GM21723 (cell line): ENCODE results near the gene CCDC85A.

Source experiments
- ATAC-seq: cut with Tn5 transposase; IDR thresholded peaks from one replicate; pipeline ENCODE4 v1.9.1; 2021; ENCODE audit warnings: mild to moderate bottlenecking, moderate library complexity; ENCODE audit not compliant: unreplicated experiment

CCDC85A gene

DNA sequence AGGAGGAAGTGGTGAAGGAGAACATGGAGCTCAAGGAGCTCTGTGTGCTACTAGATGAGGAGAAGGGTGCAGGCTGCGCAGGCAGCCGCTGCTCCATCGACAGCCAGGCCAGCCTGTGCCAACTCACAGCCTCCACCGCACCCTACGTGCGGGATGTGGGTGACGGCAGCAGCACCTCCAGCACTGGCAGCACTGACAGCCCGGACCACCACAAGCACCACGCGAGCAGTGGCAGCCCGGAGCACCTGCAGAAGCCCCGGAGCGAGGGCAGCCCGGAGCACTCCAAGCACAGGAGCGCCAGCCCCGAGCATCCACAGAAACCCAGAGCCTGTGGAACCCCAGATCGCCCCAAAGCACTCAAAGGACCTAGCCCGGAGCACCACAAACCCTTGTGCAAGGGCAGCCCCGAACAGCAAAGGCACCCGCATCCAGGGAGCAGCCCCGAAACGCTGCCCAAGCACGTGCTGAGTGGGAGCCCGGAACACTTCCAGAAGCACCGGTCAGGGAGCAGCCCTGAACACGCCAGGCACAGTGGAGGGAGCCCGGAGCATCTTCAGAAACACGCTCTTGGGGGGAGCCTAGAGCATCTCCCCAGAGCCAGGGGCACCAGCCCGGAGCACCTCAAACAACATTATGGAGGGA lies 9.0 kb downstream of the CCDC85A start:
- no peak for ATAC-seq

DNA sequence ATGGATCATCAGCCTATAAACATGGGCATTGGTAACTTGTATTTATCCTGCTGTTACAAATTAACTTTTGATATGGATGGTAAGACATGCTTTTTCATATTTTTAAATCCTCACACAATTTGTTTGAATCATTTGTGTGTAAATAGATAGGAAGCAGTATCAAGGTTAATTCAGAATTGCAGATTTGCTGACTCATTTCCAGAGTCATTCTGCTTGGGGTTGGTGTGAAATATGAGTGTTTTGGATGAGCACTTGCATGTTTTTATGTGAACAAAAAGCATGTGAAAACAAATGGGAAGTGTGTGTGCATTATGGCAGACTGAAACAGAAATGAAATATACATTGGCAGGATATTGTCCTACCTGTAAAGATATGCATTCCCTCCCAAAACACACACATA lies 11.8 kb downstream of the CCDC85A start:
- ATAC-seq = no peak

DNA sequence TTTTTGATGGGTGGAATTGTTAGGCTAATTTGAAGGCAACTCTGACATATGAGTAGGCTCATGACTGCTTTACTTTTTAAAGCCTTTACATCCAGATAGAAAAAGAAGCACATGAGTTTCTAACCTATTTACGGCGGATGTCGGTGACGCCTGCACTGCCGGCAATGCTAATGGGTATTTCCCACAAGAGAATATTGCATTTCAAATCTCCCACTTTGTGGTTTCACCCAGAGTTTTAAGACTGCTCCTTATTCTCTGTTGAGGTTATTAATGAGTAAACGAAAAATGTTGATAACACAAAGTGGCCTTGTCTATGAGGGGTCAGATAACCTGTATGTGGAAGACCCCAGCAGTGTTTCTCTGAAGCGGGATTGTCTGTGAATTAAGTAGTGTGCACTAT lies 14.0 kb downstream of the CCDC85A start:
- ATAC-seq = no peak

DNA sequence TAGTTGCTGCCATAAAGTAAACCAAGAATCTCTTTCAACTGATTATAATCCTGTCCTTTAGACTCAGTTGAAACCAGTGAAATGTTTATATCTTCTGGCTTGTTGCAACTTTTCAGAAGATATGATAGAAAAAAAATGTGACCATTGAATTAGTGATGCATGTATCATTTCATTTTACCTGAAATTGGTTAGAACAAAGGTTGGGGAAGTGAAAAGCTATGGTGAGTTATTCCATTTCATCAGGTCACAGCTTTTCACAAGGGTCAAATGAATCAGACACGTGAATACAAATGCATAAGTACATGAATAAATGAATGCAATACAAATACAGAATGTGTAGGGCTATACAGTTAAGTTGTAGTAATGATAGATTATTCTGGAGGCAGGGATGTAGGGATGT lies 15.1 kb downstream of the CCDC85A start:
- ATAC-seq = no peak

DNA sequence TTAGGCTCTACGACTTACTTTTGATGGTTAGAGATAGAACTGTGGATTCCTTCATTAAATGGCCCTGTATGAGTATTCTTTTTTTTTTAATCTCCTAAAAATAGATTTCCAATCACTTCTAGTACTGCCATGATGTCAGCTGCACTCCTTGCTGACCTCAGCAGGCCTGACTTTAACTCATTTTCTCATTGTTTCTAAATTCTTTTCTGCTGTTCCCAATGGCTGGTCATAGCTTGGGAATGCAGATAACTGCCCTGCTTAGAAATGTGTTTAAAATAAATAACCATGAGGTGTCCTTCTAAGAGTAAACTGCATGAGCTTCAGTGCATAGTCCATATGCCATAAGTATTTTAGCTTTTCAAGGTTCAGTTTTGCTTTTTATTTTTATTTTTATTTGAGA lies 15.7 kb downstream of the CCDC85A start:
- ATAC-seq = no peak

DNA sequence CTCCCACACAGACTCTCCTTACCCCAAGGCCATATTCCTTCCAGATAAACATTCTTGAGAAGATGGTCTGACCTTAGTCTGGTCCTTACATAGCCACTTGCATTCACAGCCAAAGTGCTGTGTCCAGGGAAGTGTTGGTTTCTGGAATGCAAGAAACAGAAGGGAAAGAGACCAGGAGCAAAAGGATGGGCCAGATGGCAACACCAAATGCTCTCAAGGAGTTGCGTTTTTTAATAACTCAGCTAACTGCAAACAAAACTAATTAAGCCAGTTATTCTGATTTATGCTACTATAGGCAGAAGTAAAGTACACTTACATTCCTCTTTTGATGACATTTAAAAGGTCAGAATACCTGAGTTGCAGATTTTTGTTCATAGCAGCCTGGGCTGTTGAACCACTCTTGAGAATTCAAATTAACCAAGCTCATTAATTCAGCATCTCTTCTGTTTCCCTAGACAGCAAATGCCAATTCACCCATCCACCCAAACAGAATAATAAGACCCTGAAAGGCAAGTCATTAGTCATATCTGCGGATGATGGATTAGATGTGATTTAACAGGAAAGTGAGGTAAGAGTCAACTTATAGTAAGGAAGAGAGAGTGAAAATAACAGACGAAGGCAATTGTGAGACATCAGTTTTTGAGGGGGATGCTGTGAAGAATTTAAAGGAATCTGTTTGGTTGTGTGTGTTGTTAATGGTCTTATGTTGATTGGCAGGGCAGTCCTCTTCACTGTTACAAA lies 18.8 kb downstream of the CCDC85A start:
- ATAC-seq = no peak

DNA sequence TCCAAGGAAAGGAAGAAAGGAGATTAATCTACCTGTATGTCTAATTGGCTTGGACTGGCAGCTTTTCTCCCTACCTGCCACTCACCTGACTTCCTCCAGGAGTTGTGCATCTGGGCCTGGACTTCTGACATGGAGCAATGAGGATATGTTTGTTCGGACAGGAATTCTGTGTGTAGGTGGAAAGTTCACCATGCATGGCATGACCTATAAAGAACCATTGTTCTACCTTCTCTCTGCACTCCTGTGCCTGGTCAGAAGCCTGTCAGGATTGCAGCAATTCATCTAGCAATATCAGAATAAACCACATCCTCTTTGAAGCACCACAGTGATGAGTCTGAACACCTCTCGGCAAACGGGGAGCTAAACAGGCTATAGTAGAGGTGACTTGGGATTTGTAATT lies 20.8 kb downstream of the CCDC85A start:
- ATAC-seq = no peak

DNA sequence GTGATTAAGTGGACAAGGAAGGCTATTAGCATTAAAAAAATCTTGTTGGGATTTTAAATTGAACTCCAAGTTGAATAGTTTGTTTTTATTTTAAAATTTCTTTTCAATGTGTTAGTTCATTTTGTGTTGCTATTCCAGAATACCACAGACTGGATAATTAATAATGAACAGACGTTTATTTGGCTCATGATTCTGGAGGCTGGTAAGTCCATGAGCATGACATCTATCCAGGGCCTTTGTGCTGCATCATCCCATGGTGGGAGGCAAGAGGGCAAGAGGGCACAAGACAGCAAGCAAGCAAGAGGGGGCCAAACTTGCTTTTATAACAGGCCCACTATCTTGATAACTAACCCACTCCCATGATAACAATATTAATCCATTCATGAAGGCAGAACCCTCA lies 22.5 kb downstream of the CCDC85A start:
- no peak for ATAC-seq

DNA sequence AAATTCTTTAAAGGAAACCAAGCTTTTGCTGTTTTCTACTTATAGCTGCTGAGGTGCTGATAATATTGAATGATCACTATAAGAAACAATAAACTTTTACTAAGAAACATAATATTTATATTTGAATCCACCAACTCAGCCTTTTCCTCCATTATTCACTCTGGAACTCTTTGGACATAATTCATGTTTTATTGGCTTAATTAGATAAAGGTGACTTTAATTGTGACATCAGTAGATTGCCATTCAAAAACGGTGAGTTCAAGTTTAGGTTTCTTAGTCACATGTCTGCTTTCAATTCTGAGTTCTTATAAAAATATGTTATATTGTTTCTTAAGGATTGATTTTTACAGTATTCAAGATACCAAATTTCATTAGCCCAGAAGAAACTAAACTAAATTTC lies 24.0 kb downstream of the CCDC85A start:
- no peak for ATAC-seq

DNA sequence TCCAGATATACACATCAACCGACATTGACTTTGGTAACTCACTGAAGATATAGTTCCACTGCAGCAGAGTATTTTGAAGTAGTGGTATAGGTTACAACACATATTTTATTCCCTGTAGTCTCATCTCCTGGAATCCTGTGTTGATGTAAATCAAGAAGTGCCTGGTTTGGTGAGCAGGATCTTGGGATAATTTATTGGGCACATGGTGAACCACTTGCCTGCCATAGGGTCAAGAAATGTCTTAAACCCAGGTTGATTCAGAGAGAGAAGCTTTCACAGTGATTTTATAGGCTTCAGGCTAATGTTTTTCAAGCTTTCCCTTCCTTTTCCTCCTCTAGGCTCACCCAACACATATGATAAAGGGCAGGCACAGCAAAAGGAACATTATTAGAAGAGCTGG lies 24.6 kb downstream of the CCDC85A start:
- ATAC-seq = no peak

DNA sequence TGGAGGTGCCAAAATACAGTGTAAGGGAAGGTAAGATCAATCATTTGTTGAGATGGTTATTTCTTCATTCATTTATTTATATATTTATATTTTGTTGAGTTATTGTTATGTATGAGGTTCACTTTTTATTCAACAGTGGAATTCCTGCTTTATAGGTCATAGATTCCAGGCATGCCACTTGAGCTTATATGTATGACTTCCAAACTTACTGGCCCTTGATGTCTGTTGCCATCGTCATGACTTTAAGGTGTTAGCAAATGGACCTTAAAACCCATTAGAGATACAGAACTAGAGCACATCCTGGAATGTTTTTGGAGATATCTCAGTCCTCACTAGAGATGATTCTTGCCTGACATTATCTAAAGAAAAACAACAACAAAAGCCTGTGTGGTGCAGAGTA lies 25.9 kb downstream of the CCDC85A start:
- no peak for ATAC-seq

DNA sequence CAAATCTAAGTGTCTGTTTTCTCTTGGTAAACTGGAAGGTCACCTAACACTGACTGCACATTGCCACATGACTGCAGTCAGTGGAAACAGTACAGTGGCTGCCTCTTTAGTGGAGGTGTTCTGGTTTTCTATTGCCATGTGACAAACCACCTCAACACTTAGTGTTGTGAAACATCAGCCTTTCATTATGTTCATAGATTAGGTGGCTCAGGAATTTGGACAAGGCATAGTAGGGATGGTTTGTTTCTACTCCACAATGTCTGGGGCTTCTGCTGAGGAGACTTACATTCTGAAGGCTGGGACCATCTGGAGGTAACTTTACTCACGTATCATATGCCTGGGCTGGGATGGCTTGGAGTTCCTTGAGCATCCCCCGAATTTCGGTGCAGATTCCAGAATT lies 26.5 kb downstream of the CCDC85A start:
- ATAC-seq = no peak

DNA sequence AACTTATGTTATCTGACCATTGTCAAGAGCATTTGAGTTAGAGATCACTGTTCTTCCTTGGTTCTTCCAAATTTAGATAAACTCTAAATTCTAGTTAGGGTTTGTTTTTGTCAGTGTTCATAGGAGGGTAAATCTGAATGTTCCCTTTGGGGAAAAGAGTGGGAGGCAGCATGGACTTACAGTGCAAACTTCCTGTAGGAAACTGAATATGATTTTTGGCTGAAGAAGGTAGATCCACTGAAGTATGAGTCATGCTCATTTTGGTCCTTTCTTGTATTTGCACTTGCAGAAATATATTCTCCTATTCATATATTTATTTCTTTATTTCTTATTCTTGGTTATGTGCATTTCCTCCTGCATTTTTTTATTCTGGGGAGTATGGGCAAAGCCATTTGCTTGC lies 27.3 kb downstream of the CCDC85A start:
- no peak for ATAC-seq

DNA sequence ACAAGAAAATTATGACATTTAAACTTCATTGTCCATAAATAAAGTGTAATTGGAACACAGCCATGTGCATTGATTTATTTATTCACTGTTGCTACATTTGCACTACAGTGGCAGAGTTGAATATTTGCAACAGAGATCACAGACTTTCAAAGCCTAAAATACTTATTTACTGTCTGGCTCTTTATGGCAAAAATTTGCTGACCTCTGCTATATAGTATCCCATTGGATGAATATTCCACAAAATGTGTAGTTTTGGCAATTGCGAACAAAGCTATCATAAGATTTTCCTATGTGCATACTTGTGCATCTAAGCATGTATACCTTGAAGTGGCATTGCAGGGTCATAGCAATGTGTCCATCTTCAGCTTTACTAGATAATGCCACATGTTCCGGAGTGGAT lies 32.1 kb downstream of the CCDC85A start:
- ATAC-seq = no peak

DNA sequence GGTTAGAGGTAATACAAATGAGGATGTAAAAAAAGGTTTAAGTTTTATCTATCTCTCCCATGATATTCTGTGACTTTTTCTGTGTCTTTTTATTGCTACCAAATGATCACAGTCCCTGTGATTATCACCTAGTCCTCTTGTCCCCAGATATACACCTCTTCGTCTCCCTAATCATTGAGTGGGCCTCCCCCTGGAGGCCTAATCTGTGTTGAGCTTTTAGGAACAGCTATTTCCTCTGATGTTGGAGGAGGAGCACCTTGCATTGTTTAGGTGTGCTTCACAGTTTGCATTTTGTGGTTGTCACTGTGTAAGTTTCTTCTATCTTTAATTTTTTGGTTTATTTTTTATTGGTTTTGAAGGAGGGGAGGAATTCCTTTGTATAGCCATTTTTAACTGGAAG lies 33.3 kb downstream of the CCDC85A start:
- ATAC-seq = no peak

DNA sequence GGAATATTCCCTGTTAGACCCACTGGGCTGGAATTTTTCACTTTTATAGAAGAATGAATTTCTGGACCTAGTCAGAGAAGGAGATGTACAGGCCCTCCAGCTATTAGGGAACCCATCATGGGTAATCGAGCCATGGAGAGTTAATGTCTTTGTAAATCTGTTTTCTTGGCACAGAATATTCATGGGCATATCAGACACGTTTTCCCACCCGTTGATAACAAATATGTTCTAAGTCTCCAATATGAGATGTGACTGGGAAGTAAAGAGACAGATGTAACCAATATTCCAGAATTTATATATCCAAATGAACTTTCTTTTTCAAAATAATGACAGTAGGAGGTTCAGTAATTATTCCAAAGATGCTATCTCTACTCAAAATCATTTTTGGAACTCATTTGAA lies 38.7 kb downstream of the CCDC85A start:
- ATAC-seq = no peak

DNA sequence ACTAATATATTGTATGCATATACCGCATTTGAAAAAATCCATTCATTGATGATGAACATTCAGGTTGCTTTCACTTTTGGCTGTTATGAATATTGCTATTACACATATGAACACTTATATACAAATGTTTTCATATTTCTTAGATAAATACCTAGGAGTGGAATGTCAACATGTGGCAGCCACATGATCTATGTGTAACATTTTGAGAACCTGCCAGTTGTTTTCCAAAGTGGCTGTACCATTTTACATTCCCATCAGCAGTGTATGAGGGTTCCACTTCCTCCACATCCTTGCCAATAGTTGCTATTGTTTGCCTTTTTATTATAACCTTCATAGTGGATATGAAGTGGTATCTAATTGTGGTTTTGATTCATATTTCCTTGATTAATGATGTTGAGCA lies 40.5 kb downstream of the CCDC85A start:
- ATAC-seq = no peak

DNA sequence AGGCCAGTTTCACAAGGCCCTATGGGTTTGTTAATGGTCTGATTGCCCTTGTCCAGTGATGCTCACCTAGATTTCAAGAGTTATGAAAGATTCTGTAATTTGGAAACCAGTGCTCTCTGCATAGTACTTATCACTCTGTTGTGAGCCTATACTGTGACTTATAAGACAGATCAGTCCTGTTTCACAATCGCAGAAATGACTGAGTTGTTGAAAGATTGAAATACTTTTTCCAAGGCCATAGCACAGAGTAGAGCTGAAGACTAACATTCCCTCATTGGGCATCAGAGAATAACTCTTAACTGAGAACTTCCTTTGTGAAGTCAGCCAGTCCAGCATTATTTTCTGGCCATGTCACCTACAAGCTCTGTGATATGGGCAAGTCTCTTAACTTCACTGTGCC lies 44.0 kb downstream of the CCDC85A start:
- ATAC-seq = no peak

DNA sequence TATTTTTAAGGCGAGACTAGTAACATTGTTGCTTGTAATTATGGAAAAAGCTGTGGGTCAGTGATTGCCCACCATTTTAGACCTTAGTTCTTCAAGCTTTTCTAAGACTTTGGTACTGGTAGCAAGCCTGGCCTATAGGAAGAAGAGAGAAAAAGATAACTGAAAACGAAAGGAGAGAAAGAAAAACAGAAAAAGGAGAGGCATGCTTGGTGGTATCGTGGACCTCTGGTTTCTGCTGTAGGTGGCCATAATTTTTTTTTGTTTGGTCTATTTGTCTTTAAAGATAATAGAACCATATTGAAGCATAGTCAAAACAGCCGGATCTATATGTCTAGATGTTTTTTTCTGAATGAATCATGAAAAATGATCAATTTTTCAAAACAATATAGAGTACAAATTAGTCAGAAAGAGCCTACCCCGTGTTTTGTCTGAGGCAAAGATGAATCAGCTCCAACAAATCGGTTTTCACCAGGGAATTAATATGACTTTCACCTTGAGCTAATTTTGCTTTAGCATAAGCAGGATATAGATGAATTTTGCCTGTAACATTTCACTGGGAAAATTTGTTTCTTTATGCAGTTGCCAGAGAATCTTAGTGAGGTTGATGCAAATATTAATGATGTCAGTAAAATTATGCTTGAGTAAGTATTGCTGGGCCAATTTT lies 45.7 kb downstream of the CCDC85A start:
- no peak for ATAC-seq

DNA sequence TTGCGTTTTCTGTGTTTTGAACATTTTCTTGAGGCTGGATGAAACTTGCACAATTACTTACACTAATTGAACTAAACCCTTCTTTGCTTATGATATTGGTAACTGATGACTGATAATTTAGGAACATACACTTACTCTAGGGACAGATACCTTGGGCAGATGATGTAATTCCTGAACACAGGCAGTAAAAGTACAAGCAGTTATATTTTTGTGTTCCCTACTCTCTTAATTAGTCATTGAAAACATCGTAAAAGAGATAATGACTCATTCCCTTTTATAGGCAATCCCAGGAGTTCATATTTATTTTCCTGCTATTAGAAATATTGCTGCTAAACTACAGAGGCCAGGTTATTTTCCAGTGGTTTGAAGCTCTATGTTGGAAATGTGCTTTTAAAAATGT lies 46.4 kb downstream of the CCDC85A start:
- ATAC-seq = no peak

DNA sequence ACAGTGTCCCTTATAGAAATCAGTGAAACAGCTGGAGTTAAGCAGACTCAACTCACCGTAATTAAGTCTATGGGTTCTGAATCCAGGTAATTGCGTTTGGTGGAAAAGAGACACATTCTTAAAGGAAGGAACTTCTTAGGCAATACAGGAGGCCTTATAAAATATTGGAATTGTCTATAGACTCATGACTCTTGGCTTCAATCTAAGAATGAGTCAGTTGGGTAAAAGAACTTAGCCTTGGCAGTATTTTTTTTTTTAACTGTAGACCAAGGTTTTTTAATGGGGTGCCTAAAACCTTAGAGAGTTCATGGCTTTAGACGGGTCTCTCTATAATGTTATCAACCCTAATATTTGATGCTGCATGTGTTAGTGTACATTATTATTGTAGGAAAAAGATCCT lies 47.6 kb downstream of the CCDC85A start:
- ATAC-seq = no peak

DNA sequence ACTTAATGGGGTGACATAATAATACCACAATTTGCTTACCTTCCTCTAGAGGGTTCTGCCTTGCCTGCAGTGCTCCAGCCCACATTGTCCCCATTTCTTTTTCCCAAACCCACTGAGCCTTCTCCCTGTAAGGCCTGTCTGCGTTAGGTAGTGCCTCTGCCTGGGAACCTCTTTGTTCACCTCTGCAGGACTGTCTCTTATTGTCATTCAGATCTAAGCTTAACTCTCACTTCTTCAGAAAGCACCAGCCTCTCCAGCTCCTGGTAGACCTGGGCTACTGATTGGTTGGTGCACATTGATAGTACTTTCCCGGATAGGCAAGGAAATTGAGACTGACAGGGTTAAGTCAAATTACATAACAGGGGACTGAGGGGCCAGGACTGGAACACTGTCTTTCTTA lies 49.1 kb downstream of the CCDC85A start:
- ATAC-seq = no peak
